ENCODE data around the gene PDIK1L. TPM values are rescaled to one million over a fixed set of nuclear protein-coding genes. Genes with fewer than 3 reads are reported as not detected.

Gene PDIK1L
- total and polyA plus RNA-seq, 9 of the 15 experiments (the other 6 are each of a cell fraction or from before 2014, with no cell fraction given): 12.8 to 30.2 (median 21.5) TPM

- TF ChIP-seq, protein P1, sequence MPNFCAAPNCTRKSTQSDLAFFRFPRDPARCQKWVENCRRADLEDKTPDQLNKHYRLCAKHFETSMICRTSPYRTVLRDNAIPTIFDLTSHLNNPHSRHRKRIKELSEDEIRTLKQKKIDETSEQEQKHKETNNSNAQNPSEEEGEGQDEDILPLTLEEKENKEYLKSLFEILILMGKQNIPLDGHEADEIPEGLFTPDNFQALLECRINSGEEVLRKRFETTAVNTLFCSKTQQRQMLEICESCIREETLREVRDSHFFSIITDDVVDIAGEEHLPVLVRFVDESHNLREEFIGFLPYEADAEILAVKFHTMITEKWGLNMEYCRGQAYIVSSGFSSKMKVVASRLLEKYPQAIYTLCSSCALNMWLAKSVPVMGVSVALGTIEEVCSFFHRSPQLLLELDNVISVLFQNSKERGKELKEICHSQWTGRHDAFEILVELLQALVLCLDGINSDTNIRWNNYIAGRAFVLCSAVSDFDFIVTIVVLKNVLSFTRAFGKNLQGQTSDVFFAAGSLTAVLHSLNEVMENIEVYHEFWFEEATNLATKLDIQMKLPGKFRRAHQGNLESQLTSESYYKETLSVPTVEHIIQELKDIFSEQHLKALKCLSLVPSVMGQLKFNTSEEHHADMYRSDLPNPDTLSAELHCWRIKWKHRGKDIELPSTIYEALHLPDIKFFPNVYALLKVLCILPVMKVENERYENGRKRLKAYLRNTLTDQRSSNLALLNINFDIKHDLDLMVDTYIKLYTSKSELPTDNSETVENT (CRISPR knock-in tag; IDR thresholded peaks at IDR 0.05): peak; percentile 95
- TF ChIP-seq E2F4 (CRISPR knock-in tag; IDR thresholded peaks at IDR 0.05; ENCODE audit: low read depth) (no peak), SIN3B (IDR thresholded peaks at IDR 0.05; ENCODE audit: low read depth) (no peak), KLF1 (tag; IDR thresholded peaks at IDR 0.05) (no peak), ZNF174 (CRISPR knock-in tag; IDR thresholded peaks at IDR 0.05) (no peak), SP1 (CRISPR knock-in tag; IDR thresholded peaks at IDR 0.05) (peak; percentile 49; the same call in 1 of the 2 replicates), ZNF212 (CRISPR knock-in tag; IDR thresholded peaks at IDR 0.05) (peak; percentile 42; the same call in 1 of the 2 replicates), TAF1 (IDR thresholded peaks at IDR 0.05; ENCODE audit: control insufficient read depth, extremely low read depth, insufficient read depth, low read length, severe bottlenecking) (peak; percentile 79), RAD51 (IDR thresholded peaks at IDR 0.05; ENCODE audit: borderline replicate concordance, low read depth) (no peak), SP2 (IDR thresholded peaks at IDR 0.05; ENCODE audit: extremely low read depth, low read depth, low read length, poor library complexity, severe bottlenecking) (no peak), AFF1 (IDR thresholded peaks at IDR 0.05; ENCODE audit: low read depth in 1 of 2, partially characterized antibody in 2 of 2) (no peak), SMARCA4 (IDR thresholded peaks at IDR 0.05) (0 out of 2 replicates have a peak, but pooled peaks have one; percentile 43), U2AF2 (optimal IDR thresholded peaks at IDR 0.05; ENCODE audit: low read depth, low read length) (no peak)
- TF ChIP-seq, protein P2, sequence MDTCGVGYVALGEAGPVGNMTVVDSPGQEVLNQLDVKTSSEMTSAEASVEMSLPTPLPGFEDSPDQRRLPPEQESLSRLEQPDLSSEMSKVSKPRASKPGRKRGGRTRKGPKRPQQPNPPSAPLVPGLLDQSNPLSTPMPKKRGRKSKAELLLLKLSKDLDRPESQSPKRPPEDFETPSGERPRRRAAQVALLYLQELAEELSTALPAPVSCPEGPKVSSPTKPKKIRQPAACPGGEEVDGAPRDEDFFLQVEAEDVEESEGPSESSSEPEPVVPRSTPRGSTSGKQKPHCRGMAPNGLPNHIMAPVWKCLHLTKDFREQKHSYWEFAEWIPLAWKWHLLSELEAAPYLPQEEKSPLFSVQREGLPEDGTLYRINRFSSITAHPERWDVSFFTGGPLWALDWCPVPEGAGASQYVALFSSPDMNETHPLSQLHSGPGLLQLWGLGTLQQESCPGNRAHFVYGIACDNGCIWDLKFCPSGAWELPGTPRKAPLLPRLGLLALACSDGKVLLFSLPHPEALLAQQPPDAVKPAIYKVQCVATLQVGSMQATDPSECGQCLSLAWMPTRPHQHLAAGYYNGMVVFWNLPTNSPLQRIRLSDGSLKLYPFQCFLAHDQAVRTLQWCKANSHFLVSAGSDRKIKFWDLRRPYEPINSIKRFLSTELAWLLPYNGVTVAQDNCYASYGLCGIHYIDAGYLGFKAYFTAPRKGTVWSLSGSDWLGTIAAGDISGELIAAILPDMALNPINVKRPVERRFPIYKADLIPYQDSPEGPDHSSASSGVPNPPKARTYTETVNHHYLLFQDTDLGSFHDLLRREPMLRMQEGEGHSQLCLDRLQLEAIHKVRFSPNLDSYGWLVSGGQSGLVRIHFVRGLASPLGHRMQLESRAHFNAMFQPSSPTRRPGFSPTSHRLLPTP (IDR thresholded peaks at IDR 0.05; ENCODE audit: borderline replicate concordance, extremely low read depth, insufficient read length): no peak
- TF ChIP-seq, protein P3, sequence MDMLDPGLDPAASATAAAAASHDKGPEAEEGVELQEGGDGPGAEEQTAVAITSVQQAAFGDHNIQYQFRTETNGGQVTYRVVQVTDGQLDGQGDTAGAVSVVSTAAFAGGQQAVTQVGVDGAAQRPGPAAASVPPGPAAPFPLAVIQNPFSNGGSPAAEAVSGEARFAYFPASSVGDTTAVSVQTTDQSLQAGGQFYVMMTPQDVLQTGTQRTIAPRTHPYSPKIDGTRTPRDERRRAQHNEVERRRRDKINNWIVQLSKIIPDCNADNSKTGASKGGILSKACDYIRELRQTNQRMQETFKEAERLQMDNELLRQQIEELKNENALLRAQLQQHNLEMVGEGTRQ (CRISPR knock-in tag; IDR thresholded peaks at IDR 0.05): no peak; the same call in 1 of the 2 replicates
Measured at GRCh38 chr1:26110731-26111529, 694 bp upstream of the PDIK1L start (continued).
